T-helper 1 cell treated with Interleukin-12 subunit alpha and Interleukin-12 subunit beta and Interleukin-4 antibody, amounts not matched to agents 30 ng/mL and 1 ng/mL, for 36 hours (primary cell): Measurements from ENCODE around the gene SLC22A5. TPM values are rescaled to one million over a fixed set of nuclear protein-coding genes. Genes with fewer than 3 reads are reported as not detected.

Experiments used
- intact Hi-C: fragments of 100-400 bp; cut with micrococcal nuclease; formaldehyde crosslinking; loops from one replicate; pipeline ENCODE4 v1.15.1; 2024
- total RNA-seq: library from RNA; stranded (reverse); gene quantifications from 2 replicates; pipeline ENCODE4 v1.2.3, GENCODE V29; 2022

Gene SLC22A5
- 4.8 and 5.0 TPM in 2 replicates for total RNA-seq

GRCh38 chr5:132369474-132370180 lies at the start of gene SLC22A5:
TSS of gene SLC22A5 (plus strand) at chr5:132369710. CDS start at chr5:132369973, 263 bp downstream.
- intact Hi-C loops = loop anchor here (1.0 to 5.0 kb wide), 5 partner anchors 16 to 306 kb away; partner anchors contain the start of gene SLC22A4

- intact Hi-C loops = no loop called here
Observed at GRCh38 chr5:132319975-132320374, 49.5 kb upstream of the SLC22A5 start.

GRCh38 chr5:132321109-132321721 lies 48.3 kb upstream of the SLC22A5 start:
- intact Hi-C loops = no loop called here

GRCh38 chr5:132322266-132322665 lies 47.2 kb upstream of the SLC22A5 start:
- intact Hi-C loops = no loop called here

- intact Hi-C loops = no loop called here
Observed at GRCh38 chr5:132323202-132323601, 46.3 kb upstream of the SLC22A5 start.

- intact Hi-C loops = no loop called here
Observed at GRCh38 chr5:132325691-132326090, 43.8 kb upstream of the SLC22A5 start.

- intact Hi-C loops = no loop called here
Observed at GRCh38 chr5:132327252-132327955, 42.1 kb upstream of the SLC22A5 start.

- intact Hi-C loops = loop anchor here (1.0 kb wide), 1 partner anchor 41 kb away; the partner anchor contains the start of gene SLC22A4
Observed at GRCh38 chr5:132334812-132335211, 34.7 kb upstream of the SLC22A5 start.

GRCh38 chr5:132335402-132335801 lies 34.1 kb upstream of the SLC22A5 start:
- intact Hi-C loops = loop anchor here (1.0 kb wide), 1 partner anchor 41 kb away; the partner anchor contains the start of gene SLC22A4

- intact Hi-C loops = no loop called here
Observed at GRCh38 chr5:132339502-132339901, 30.0 kb upstream of the SLC22A5 start.

GRCh38 chr5:132342291-132343180 lies 27.0 kb upstream of the SLC22A5 start:
- intact Hi-C loops = no loop called here

- intact Hi-C loops = no loop called here
Observed at GRCh38 chr5:132344775-132345514, 24.6 kb upstream of the SLC22A5 start.

GRCh38 chr5:132353486-132353995 lies 16.0 kb upstream of the SLC22A5 start:
- intact Hi-C loops = no loop called here

GRCh38 chr5:132354381-132355139 lies 14.9 kb upstream of the SLC22A5 start:
- intact Hi-C loops = no loop called here

- intact Hi-C loops = no loop called here
Observed at GRCh38 chr5:132355140-132355765, 14.3 kb upstream of the SLC22A5 start.

- intact Hi-C loops = no loop called here
Observed at GRCh38 chr5:132358775-132359174, 10.7 kb upstream of the SLC22A5 start.

GRCh38 chr5:132362086-132362485 lies 7.4 kb upstream of the SLC22A5 start:
- intact Hi-C loops = no loop called here

- intact Hi-C loops = no loop called here
Observed at GRCh38 chr5:132363431-132364112, 5.9 kb upstream of the SLC22A5 start.
